ENCODE results near the gene STRBP.

Gene STRBP

DNA sequence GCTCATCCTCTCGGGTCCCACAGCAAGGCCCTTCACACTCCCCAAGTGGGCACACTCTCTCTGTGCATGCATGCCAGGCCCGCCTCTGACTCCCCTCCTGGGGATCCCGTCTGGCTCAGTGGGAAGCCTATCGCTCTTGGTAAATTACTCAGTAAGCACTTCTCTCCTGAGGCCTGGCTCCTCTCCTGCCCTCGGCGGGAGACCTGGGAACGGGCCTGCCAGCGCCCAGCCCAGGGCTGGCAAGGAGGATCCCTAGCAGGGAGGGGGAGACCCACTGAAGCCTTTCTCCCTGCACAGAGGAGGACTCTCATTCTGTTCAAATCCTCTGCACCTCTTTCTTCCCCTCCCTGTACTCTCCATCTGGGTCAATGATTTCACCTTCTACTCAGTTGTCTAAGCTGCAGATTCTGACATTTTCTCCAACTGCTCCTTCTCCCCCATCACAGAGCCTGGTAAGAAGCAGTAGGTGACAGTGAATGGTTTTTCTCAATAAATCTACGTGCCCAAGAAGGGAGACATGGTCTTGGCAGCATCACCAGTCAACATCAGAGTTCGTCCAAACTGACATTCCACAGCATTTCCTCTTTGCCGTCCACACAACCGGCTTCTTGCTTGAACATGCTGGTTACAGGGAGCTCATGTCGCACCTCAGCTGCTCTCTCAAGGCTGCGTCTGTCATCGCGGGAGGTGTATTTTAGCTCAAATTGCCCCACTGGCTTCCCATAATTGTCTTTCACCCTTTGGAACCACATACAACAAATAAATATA is 153.1 kb downstream of the STRBP start:
- TF ChIP-seq, protein P1, sequence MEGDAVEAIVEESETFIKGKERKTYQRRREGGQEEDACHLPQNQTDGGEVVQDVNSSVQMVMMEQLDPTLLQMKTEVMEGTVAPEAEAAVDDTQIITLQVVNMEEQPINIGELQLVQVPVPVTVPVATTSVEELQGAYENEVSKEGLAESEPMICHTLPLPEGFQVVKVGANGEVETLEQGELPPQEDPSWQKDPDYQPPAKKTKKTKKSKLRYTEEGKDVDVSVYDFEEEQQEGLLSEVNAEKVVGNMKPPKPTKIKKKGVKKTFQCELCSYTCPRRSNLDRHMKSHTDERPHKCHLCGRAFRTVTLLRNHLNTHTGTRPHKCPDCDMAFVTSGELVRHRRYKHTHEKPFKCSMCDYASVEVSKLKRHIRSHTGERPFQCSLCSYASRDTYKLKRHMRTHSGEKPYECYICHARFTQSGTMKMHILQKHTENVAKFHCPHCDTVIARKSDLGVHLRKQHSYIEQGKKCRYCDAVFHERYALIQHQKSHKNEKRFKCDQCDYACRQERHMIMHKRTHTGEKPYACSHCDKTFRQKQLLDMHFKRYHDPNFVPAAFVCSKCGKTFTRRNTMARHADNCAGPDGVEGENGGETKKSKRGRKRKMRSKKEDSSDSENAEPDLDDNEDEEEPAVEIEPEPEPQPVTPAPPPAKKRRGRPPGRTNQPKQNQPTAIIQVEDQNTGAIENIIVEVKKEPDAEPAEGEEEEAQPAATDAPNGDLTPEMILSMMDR (IDR thresholded peaks at IDR 0.05; ENCODE audit: extremely low read depth, insufficient read depth, missing control alignments): no peak
- DNase-seq (ENCODE audit: low spot score): no peak
- in situ Hi-C loops (cut with MboI; ENCODE audit: low pct_unique_long_range_greater_than_20kb, low sequenced_read_pairs, unreplicated experiment): no loop called here

DNA sequence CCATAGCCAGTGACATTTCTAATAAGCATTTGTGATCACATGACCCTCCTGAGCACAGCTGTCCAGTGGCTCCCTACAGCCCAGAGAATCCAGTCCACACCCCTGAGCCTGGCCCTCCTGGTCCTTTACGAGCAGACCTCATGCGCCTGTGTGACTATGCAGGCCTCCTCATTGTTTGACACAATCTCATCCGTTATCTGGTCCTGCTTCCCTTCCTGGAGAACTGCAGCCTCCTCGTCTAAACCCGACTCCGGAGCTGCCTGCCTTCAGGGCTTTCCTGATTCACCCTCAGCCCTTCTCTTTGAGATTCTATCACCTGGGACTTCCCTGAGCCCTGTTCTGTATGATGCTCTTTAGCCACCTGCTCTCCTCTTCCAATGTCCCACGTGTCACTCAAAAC is 155.2 kb downstream of the STRBP start:
- TF ChIP-seq, protein P1 (IDR thresholded peaks at IDR 0.05; ENCODE audit: extremely low read depth, insufficient read depth, missing control alignments): no peak
- in situ Hi-C loops (cut with MboI; ENCODE audit: low pct_unique_long_range_greater_than_20kb, low sequenced_read_pairs, unreplicated experiment): no loop called here
- no peak for DNase-seq (ENCODE audit: low spot score)

DNA sequence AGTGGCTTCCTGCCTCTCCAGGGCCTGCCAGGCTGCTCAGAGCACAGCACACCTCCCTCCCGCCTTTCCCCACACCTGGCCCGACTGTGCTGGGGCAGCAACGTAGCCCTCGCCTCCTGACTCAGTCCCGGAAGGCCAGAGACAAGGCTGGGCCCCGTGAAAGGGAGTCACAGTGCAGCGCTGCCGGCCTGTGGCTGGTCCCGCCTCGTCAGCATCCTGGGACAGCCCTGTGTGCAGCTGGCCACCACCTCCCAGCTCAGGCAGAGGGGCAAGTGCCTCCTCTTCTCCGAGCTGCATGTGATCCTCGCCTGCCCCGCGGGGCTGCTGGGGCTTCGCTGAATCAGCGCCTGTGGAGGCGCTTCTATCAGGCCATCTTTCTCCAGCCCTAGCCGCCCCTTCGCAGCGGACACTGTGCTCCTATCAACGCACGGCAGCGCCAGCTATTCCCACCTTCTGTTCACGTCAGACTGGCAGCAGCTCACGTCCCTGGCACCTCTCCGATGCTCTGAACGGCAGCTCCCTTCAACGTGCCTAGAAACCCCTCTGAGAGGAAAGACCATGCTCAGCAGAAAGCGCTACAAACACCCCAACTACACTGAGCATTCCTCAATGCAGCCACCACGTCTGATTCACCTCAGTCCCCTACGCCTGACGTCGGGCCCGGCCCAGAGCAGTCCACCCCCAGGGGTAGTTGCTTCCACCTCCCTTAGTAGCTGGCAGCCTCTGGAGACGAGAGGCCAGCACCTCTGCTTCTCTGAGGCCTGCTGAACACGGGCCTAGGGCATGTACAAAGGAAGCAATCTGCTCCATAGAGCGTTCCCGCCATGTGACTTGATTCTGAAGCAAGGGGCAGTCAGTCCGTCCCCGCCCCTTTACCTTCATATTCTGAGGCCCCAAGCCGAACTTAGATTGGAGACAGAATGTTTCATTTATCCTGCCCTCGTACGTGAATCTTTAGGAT is 156.1 kb downstream of the STRBP start:
- DNase-seq (ENCODE audit: low spot score): no peak
- in situ Hi-C loops (cut with MboI; ENCODE audit: low pct_unique_long_range_greater_than_20kb, low sequenced_read_pairs, unreplicated experiment): no loop called here
- TF ChIP-seq, protein P1 (IDR thresholded peaks at IDR 0.05; ENCODE audit: extremely low read depth, insufficient read depth, missing control alignments): no peak

DNA sequence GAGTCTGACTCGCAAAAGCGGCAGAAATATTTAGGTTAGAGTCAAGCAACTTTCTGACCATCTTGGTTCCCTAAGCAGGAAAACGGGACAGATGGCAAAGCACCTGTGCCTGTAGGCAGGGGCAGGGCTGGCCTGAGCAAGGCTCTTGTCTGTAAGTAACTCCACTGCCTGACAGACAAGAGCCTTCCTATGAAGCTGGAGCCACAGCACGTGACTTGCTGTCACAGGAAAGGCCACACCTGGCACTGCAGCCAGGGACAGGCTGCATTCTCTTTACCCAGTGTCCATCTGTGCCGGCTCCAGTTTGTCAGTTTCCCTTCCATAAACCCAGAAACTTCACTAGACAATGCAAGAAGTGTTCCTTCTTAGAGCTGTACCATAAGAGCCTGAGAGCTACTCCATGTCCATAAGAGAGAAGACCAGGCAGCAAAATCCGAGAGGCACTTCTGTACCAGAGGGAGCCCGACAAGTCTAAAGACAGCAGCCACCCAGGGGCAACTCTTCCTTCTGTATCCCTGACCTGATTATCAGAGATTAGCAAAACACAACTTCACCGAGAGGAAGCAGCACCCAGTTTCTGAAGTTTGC is 156.9 kb downstream of the STRBP start:
- TF ChIP-seq, protein P1 (IDR thresholded peaks at IDR 0.05; ENCODE audit: extremely low read depth, insufficient read depth, missing control alignments): no peak

DNA sequence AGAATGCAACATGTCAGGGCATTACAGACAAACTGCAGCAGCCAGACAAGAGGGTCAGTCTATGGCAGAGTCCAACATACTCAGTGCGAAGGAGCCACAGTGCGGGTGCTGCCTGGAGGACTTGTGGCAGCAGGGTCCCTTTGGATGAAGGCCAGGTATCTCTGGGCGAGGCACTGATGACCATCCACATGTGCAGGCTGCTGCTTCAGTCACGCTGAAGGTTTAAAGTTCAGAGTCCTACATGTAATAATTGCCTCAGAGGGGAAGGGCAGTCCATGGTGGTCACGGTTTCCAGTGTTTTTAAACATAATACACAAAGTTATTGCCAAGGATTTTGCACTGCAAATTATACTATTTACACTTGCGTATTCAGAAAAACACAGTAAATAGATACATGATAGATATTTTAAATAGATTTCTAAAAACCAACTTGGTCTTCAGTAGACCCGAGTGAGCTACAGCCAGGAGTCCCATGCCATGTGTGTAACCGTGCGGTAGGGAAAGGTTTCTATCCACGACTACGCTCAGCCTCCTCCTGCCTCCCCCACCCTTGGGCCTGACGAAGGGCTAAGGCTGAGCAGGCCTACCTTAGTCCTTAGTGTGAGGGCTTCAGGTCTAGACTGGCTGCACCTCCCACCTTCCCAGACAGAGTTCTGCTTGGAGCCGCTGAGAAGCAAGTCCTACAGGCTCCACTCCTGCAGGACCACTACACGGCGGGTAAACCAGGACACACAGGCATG is 158.7 kb downstream of the STRBP start:
- in situ Hi-C loops (cut with MboI; ENCODE audit: low pct_unique_long_range_greater_than_20kb, low sequenced_read_pairs, unreplicated experiment): no loop called here
- DNase-seq (ENCODE audit: low spot score): no peak
- TF ChIP-seq, protein P1 (IDR thresholded peaks at IDR 0.05; ENCODE audit: extremely low read depth, insufficient read depth, missing control alignments): no peak

More for the DNA sequence above, 156.9 kb downstream of the STRBP start:
- in situ Hi-C loops (cut with MboI; ENCODE audit: low pct_unique_long_range_greater_than_20kb, low sequenced_read_pairs, unreplicated experiment): no loop called here
- no peak for DNase-seq (ENCODE audit: low spot score)

DNA sequence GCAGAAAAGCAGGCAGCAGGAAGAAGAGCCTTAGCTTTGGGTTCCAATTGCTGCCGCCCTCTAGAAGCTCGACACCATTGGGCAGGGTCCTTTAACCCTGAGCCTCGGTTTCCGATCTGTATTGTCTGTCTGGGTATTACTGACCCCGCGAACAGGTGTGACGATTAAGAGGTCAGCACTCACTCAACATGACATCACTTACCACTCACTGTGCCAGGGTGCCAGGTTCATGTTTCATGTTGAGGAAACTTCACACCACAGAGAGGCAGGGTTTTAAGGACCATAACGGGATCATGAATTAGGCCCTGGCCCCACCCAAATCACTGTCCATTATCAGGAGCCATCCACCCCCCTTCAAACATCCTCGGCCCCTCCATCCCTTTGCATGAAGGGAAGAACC is 159.4 kb downstream of the STRBP start:
- TF ChIP-seq, protein P1 (IDR thresholded peaks at IDR 0.05; ENCODE audit: extremely low read depth, insufficient read depth, missing control alignments): no peak
- DNase-seq (ENCODE audit: low spot score): no peak
- in situ Hi-C loops (cut with MboI; ENCODE audit: low pct_unique_long_range_greater_than_20kb, low sequenced_read_pairs, unreplicated experiment): no loop called here
